ENCODE data around the gene CSTPP1.

The CSTPP1 gene

DNA sequence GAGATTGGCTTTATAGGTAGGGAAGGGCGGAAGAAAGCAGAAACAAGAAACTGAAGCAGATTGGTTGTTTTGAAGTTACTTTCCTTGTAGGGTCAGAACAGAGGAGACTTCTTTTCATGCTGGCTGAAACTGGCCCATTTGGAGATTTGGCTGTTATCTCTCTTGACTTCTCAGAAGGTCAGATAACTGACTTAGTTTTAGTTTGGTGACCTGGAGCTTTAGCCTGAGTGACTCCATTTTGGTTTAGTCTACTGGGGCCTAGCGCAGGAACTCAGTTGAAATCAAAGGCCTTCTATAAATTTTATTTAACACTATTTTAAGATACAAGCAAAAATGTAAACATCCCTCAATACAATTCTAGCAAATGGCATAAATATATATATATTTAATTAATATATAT is 31.4 kb downstream of the CSTPP1 start:
- no peaks in the 10 kb centered on the region for H3K4me1 ChIP-seq (ENCODE audit: low read depth, poor library complexity, severe bottlenecking)
- H3K9ac ChIP-seq, result no peak overlapping the region
- H3K4me3 ChIP-seq (IDR thresholded peaks at IDR 0.05; ENCODE audit: insufficient read depth, low read depth, low read length), result no peak overlapping the region
- no peaks in the 10 kb centered on the region for H3K79me2 ChIP-seq (ENCODE audit: insufficient read depth, low read depth)
- no peak overlapping the region for H3K27ac ChIP-seq
- H3K36me3 ChIP-seq (ENCODE audit: insufficient read depth), result no peaks in the 10 kb centered on the region
- H3K27me3 ChIP-seq (ENCODE audit: insufficient read depth, low read depth), result no peaks in the 10 kb centered on the region
- no peaks in the 10 kb centered on the region for H4K20me1 ChIP-seq (ENCODE audit: insufficient read depth)
- TF ChIP-seq, protein P1, sequence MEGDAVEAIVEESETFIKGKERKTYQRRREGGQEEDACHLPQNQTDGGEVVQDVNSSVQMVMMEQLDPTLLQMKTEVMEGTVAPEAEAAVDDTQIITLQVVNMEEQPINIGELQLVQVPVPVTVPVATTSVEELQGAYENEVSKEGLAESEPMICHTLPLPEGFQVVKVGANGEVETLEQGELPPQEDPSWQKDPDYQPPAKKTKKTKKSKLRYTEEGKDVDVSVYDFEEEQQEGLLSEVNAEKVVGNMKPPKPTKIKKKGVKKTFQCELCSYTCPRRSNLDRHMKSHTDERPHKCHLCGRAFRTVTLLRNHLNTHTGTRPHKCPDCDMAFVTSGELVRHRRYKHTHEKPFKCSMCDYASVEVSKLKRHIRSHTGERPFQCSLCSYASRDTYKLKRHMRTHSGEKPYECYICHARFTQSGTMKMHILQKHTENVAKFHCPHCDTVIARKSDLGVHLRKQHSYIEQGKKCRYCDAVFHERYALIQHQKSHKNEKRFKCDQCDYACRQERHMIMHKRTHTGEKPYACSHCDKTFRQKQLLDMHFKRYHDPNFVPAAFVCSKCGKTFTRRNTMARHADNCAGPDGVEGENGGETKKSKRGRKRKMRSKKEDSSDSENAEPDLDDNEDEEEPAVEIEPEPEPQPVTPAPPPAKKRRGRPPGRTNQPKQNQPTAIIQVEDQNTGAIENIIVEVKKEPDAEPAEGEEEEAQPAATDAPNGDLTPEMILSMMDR (conservative IDR thresholded peaks at IDR 0.05; ENCODE audit: low read depth, low read length), result no peak
- H3K4me2 ChIP-seq, result no peak overlapping the region
- H2AFZ ChIP-seq (ENCODE audit: low read depth), result no peak overlapping the region

DNA sequence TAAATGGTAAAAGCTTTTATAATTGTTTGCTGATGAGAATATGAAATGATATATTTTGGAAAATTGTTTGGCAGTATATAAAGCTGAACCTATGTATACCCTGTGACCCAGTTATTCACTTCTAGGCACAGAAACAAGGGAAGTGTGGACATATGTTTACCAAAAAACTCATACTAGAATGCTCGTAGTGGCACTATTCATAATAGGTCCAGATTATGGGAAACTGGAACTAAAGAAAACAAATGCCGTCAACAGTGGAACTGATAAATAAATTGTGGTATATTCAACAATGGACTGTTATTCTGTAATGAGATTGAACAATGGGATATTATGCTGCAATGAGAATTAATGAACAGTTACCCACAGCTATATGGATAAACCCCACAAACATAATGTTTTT is 32.8 kb downstream of the CSTPP1 start:
- H3K36me3 ChIP-seq (ENCODE audit: insufficient read depth), result no peaks in the 10 kb centered on the region
- H3K27ac ChIP-seq, result no peak overlapping the region
- no peak overlapping the region for H3K4me2 ChIP-seq
- no peak overlapping the region for H2AFZ ChIP-seq (ENCODE audit: low read depth)
- H4K20me1 ChIP-seq (ENCODE audit: insufficient read depth), result no peaks in the 10 kb centered on the region
- no peaks in the 10 kb centered on the region for H3K27me3 ChIP-seq (ENCODE audit: insufficient read depth, low read depth)
- TF ChIP-seq, protein P1 (conservative IDR thresholded peaks at IDR 0.05; ENCODE audit: low read depth, low read length), result no peak
- H3K4me3 ChIP-seq (IDR thresholded peaks at IDR 0.05; ENCODE audit: insufficient read depth, low read depth, low read length), result no peak overlapping the region
- no peak overlapping the region for H3K9ac ChIP-seq
- H3K79me2 ChIP-seq (ENCODE audit: insufficient read depth, low read depth), result no peaks in the 10 kb centered on the region
- H3K4me1 ChIP-seq (ENCODE audit: low read depth, poor library complexity, severe bottlenecking), result no peaks in the 10 kb centered on the region

DNA sequence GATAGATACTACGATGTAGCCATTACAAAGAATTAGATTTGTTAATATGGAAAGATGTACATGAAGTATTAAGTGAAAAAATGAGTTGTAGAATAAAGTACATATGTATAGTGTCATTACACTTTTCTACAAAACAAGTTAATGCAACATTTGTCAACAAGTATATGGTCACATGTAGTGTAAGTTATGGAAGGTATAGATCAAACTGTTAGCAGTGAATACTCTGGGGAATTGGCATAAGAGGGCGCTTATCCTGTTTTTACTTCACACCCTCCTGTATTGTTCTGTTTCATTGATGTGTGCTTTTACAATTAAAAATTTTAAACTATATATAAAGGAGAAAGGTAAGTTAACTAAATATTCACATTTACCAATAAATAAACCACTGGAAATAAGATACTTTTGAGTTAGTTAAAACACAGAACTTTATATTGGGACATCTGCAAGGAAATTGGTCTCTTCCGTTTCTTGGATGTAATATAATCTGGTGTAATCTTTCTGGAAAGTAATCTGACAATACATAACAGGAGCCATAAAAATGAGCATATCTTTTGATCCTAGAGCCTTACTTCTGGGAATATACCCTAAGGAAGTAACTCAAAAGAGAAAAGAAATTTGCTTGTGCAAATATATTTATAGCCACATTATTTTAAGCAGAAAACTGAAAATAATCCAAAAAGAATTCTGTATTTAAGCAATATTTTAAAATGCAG is 34.5 kb downstream of the CSTPP1 start:
- Histone ChIP-seq H3K36me3 (ENCODE audit: insufficient read depth) (no peaks in the 10 kb centered on the region), H3K4me1 (ENCODE audit: low read depth, poor library complexity, severe bottlenecking) (no peaks in the 10 kb centered on the region), H3K27ac (no peak overlapping the region), H2AFZ (ENCODE audit: low read depth) (no peak overlapping the region), H3K27me3 (ENCODE audit: insufficient read depth, low read depth) (no peaks in the 10 kb centered on the region), H3K9ac (no peak overlapping the region), H3K4me3 (IDR thresholded peaks at IDR 0.05; ENCODE audit: insufficient read depth, low read depth, low read length) (no peak overlapping the region), H3K79me2 (ENCODE audit: insufficient read depth, low read depth) (no peaks in the 10 kb centered on the region), H3K4me2 (no peak overlapping the region), H4K20me1 (ENCODE audit: insufficient read depth) (no peaks in the 10 kb centered on the region)
- TF ChIP-seq, protein P1 (conservative IDR thresholded peaks at IDR 0.05; ENCODE audit: low read depth, low read length), result no peak

DNA sequence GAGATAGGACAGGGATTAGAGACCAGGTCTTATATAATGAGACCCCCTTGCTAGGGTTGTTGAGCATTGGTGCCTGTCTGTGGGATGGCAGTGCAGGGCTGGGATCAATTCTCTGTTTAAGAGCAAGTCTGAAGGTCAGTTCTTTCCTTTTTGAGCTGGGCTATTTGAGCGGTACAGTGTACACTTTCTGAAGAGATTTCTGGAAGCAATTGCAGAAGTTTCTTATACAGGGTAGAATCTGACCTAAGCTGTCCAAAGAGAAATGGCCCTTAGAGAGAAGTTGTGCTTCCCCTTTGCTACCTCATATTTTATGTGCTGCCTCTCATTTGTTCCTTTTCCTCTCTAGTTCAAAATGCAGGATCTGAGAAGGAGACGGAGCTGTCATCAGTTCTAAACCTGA is 35.8 kb downstream of the CSTPP1 start:
- Histone ChIP-seq H3K4me3 (IDR thresholded peaks at IDR 0.05; ENCODE audit: insufficient read depth, low read depth, low read length) (no peak overlapping the region), H2AFZ (ENCODE audit: low read depth) (no peak overlapping the region), H3K4me1 (ENCODE audit: low read depth, poor library complexity, severe bottlenecking) (no peaks in the 10 kb centered on the region), H3K4me2 (no peak overlapping the region), H3K36me3 (ENCODE audit: insufficient read depth) (no peaks in the 10 kb centered on the region), H3K9ac (no peak overlapping the region), H3K27ac (no peak overlapping the region), H3K79me2 (ENCODE audit: insufficient read depth, low read depth) (no peaks in the 10 kb centered on the region), H4K20me1 (ENCODE audit: insufficient read depth) (no peaks in the 10 kb centered on the region), H3K27me3 (ENCODE audit: insufficient read depth, low read depth) (no peaks in the 10 kb centered on the region)
- TF ChIP-seq, protein P1 (conservative IDR thresholded peaks at IDR 0.05; ENCODE audit: low read depth, low read length), result no peak

Data from KMS-11 (cell line).